Liver (tissue), 3 donors: Measurements from ENCODE around the gene CCDC69.

Source experiments
- TAF1 ChIP-seq: conservative IDR thresholded peaks from 2 replicates; pipeline ENCODE4 v1.6.1; 2016; ENCODE audit warnings: antibody characterized with exemption, mild to moderate bottlenecking
- YY1 ChIP-seq: IDR thresholded peaks from 2 replicates; pipeline ENCODE4 v1.6.1; 2016; ENCODE audit warnings: antibody characterized with exemption, mild to moderate bottlenecking
- TF ChIP-seq, protein P1 (sequence below): IDR thresholded peaks from 2 replicates; pipeline ENCODE4 v1.6.1; 2016; ENCODE audit warnings: antibody characterized with exemption, mild to moderate bottlenecking
- TF ChIP-seq, protein P2 (sequence below): fragments of 150-350 bp; IDR thresholded peaks from 2 replicates; pipeline ENCODE4 v1.5.1; 2017; ENCODE audit warnings: improper control_type of control experiment, low read depth, low read length; ENCODE audit not compliant: missing input control
- TF ChIP-seq, protein P3 (sequence below): IDR thresholded peaks from 2 replicates; pipeline ENCODE4 v1.6.1; 2016; ENCODE audit warnings: antibody characterized with exemption
- TF ChIP-seq, protein P4 (sequence below): IDR thresholded peaks from 2 replicates; pipeline ENCODE4 v1.6.1; 2016; ENCODE audit warnings: antibody characterized with exemption
- donor health status: healthy.
- donor health status: healthy.

DNA sequence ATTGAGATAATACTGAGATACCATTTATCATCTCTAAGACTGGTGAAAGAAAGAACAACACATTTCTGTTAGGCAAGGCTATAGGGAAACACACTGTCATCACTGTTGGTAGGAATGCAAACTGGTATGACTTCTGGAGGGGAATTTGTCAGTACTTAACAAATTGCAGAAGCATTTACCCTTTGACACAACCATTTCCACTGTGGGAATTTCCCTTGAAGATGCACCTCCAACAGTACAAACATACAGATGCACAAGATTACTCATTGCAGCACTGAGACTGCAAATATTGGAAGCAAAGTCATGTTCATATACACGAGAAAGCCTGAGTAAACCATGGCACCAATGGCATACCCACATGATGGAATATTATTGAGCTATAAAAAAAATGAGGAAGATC is 46.7 kb upstream of the CCDC69 start:
- TF ChIP-seq, protein P1, sequence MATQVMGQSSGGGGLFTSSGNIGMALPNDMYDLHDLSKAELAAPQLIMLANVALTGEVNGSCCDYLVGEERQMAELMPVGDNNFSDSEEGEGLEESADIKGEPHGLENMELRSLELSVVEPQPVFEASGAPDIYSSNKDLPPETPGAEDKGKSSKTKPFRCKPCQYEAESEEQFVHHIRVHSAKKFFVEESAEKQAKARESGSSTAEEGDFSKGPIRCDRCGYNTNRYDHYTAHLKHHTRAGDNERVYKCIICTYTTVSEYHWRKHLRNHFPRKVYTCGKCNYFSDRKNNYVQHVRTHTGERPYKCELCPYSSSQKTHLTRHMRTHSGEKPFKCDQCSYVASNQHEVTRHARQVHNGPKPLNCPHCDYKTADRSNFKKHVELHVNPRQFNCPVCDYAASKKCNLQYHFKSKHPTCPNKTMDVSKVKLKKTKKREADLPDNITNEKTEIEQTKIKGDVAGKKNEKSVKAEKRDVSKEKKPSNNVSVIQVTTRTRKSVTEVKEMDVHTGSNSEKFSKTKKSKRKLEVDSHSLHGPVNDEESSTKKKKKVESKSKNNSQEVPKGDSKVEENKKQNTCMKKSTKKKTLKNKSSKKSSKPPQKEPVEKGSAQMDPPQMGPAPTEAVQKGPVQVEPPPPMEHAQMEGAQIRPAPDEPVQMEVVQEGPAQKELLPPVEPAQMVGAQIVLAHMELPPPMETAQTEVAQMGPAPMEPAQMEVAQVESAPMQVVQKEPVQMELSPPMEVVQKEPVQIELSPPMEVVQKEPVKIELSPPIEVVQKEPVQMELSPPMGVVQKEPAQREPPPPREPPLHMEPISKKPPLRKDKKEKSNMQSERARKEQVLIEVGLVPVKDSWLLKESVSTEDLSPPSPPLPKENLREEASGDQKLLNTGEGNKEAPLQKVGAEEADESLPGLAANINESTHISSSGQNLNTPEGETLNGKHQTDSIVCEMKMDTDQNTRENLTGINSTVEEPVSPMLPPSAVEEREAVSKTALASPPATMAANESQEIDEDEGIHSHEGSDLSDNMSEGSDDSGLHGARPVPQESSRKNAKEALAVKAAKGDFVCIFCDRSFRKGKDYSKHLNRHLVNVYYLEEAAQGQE: no peak
- TF ChIP-seq, protein P2, sequence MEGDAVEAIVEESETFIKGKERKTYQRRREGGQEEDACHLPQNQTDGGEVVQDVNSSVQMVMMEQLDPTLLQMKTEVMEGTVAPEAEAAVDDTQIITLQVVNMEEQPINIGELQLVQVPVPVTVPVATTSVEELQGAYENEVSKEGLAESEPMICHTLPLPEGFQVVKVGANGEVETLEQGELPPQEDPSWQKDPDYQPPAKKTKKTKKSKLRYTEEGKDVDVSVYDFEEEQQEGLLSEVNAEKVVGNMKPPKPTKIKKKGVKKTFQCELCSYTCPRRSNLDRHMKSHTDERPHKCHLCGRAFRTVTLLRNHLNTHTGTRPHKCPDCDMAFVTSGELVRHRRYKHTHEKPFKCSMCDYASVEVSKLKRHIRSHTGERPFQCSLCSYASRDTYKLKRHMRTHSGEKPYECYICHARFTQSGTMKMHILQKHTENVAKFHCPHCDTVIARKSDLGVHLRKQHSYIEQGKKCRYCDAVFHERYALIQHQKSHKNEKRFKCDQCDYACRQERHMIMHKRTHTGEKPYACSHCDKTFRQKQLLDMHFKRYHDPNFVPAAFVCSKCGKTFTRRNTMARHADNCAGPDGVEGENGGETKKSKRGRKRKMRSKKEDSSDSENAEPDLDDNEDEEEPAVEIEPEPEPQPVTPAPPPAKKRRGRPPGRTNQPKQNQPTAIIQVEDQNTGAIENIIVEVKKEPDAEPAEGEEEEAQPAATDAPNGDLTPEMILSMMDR: no peak
- TF ChIP-seq, protein P3, sequence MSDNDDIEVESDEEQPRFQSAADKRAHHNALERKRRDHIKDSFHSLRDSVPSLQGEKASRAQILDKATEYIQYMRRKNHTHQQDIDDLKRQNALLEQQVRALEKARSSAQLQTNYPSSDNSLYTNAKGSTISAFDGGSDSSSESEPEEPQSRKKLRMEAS: no peak
- TF ChIP-seq, protein P4, sequence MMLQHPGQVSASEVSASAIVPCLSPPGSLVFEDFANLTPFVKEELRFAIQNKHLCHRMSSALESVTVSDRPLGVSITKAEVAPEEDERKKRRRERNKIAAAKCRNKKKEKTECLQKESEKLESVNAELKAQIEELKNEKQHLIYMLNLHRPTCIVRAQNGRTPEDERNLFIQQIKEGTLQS: no peak
- TF ChIP-seq TAF1: no peak
- no peak for TF ChIP-seq YY1
